Activated CD8-positive, alpha-beta T cell treated with anti-CD3 and anti-CD28 coated beads for 36 hours (primary cell): ENCODE results near the gene NTRK2. TPM values are rescaled to one million over a fixed set of nuclear protein-coding genes. Genes with fewer than 3 reads are reported as not detected.

Experiments used
- ATAC-seq: fragments of 200-7000 bp; cut with Tn5 transposase; one replicate; pipeline ENCODE4 v1.10.0; 2021; ENCODE audit warnings: mild to moderate bottlenecking, moderate library complexity
- CTCF ChIA-PET: fragments of 350-600 bp; sonication (Branson Sonifier 250); formaldehyde crosslinking; loops from one replicate; lab custom pipeline; 2021; ENCODE audit warnings: antibody characterized with exemption; lab: Charles Lee
- POLR2A ChIA-PET: fragments of 350-600 bp; sonication (Branson Sonifier 250); formaldehyde crosslinking; loops from one replicate; lab custom pipeline; 2021; ENCODE audit warnings: antibody characterized with exemption; lab: Charles Lee
- DNase-seq: peaks from one replicate; pipeline ENCODE4 v3.0.0-alpha.2; 2020
- H3K27ac Mint-ChIP-seq: one replicate; pipeline ENCODE4 v1.8.0; 2021; ENCODE audit warnings: mild to moderate bottlenecking, mixed read lengths
- H3K27me3 Mint-ChIP-seq: one replicate; pipeline ENCODE4 v1.8.0; 2021; ENCODE audit warnings: mixed read lengths
- H3K36me3 Mint-ChIP-seq: one replicate; pipeline ENCODE4 v1.8.0; 2021; ENCODE audit warnings: low read depth, mixed read lengths
- H3K4me1 Mint-ChIP-seq: one replicate; pipeline ENCODE4 v1.8.0; 2021; ENCODE audit warnings: low read depth, mixed read lengths
- H3K4me3 Mint-ChIP-seq: one replicate; pipeline ENCODE4 v1.8.0; 2021; ENCODE audit warnings: mild to moderate bottlenecking, moderate library complexity, mixed read lengths
- H3K9me3 Mint-ChIP-seq: one replicate; pipeline ENCODE4 v1.8.0; 2021; ENCODE audit warnings: mixed read lengths
- intact Hi-C: fragments of 100-400 bp; cut with micrococcal nuclease; formaldehyde crosslinking; loops from one replicate; pipeline ENCODE4 v1.10.0; 2022
- total RNA-seq, 2 experiments: library from RNA; stranded (reverse); gene quantifications; one replicate each; pipeline ENCODE4 v1.2.3, GENCODE V29; 2021
- TF ChIP-seq, protein P1 (sequence below): fragments of 200-600 bp; IDR thresholded peaks from one replicate; pipeline ENCODE4 v1.8.0; 2022; ENCODE audit warnings: antibody characterized with exemption, mild to moderate bottlenecking

NTRK2 gene
- total RNA-seq, 2 experiments from 2014 or later, result 0.07 to 0.09 TPM

DNA sequence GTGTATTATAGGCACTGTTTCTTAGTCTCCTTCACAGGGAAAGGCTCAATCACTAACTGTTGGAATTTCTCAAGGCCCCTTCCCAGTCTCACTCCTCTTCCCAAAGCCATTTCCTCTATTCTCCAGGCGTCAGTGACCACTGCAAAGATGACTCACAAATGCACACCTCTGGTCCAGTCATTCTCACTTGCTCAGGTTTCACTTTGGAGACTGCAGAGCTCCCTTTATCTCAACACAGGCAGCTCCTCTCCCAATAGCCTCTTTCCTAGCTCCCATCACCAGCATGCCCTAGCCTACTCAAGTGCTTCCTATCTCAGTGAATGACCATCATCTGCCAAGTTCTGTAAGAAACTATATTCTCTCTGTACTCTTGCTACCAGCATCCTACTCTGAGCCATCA lies 323.6 kb downstream of the NTRK2 start:
- H3K27me3 Mint-ChIP-seq, result peaks cover 2% of the 10 kb centered on the region
- TF ChIP-seq, protein P1, sequence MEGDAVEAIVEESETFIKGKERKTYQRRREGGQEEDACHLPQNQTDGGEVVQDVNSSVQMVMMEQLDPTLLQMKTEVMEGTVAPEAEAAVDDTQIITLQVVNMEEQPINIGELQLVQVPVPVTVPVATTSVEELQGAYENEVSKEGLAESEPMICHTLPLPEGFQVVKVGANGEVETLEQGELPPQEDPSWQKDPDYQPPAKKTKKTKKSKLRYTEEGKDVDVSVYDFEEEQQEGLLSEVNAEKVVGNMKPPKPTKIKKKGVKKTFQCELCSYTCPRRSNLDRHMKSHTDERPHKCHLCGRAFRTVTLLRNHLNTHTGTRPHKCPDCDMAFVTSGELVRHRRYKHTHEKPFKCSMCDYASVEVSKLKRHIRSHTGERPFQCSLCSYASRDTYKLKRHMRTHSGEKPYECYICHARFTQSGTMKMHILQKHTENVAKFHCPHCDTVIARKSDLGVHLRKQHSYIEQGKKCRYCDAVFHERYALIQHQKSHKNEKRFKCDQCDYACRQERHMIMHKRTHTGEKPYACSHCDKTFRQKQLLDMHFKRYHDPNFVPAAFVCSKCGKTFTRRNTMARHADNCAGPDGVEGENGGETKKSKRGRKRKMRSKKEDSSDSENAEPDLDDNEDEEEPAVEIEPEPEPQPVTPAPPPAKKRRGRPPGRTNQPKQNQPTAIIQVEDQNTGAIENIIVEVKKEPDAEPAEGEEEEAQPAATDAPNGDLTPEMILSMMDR, result no peak
- intact Hi-C loops, result no loop called here
- no peaks in the 10 kb centered on the region for H3K9me3 Mint-ChIP-seq
- CTCF ChIA-PET, result no interaction called here
- no peaks in the 10 kb centered on the region for H3K4me1 Mint-ChIP-seq
- POLR2A ChIA-PET, result no interaction called here
- H3K36me3 Mint-ChIP-seq, result no peaks in the 10 kb centered on the region
- ATAC-seq (no peak), DNase-seq (no peak)
- no peak overlapping the region for H3K4me3 Mint-ChIP-seq
- H3K27ac Mint-ChIP-seq, result no peak overlapping the region

DNA sequence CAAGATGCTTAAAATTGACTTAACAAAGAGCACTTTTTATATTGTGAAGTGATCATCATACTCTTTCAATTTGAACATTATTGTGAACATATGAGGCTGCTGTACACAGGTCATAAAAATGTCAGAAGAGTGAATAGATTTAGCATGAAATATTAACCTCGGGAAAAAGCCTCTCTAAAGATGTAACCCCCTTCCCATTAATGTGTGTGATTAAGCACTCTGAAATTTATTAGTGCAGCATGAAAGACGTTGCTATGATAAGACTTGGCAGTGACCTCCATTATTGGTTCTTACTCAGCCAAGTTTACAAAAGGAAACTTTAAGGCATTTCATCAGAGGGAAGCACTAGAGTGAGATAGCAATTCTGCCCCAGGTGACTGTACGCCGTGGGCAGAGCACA lies 326.5 kb downstream of the NTRK2 start:
- ATAC-seq, result no peak
- H3K36me3 Mint-ChIP-seq, result no peaks in the 10 kb centered on the region
- intact Hi-C loops, result no loop called here
- H3K9me3 Mint-ChIP-seq, result peaks cover 1% of the 10 kb centered on the region
- ChIA-PET POLR2A (no interaction called here), CTCF (no interaction called here)
- DNase-seq, result no peak
- H3K4me1 Mint-ChIP-seq, result no peaks in the 10 kb centered on the region
- TF ChIP-seq, protein P1, result no peak
- peaks cover 8% of the 10 kb centered on the region for H3K27me3 Mint-ChIP-seq
- H3K4me3 Mint-ChIP-seq, result no peak overlapping the region
- no peak overlapping the region for H3K27ac Mint-ChIP-seq

DNA sequence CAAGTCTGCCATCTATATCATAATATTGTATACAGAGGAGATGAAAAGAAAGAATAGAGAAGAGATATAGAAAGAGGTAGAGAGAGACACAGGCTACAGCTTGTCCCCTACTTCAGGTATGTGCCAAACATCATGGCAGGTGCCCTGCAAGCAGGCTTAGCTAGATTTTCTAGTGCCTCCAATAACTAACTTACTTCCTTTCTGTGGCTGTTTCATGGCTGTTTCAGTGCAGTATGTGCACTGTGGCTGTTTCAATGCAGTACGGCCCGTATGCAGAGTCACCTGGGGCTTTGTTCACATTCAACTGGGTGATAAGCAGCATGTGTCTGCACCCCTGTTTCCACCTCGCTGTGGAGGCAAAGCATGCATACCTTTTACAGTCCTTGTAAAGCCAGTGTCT lies 327.2 kb downstream of the NTRK2 start:
- H3K27ac Mint-ChIP-seq, result no peak overlapping the region
- no peak for ATAC-seq
- ChIA-PET POLR2A (no interaction called here), CTCF (no interaction called here)
- intact Hi-C loops, result no loop called here
- no peaks in the 10 kb centered on the region for H3K4me1 Mint-ChIP-seq
- H3K4me3 Mint-ChIP-seq, result no peak overlapping the region
- no peaks in the 10 kb centered on the region for H3K36me3 Mint-ChIP-seq
- TF ChIP-seq, protein P1, result no peak
- H3K9me3 Mint-ChIP-seq, result peaks cover 2% of the 10 kb centered on the region
- DNase-seq, result no peak
- H3K27me3 Mint-ChIP-seq, result peaks cover 8% of the 10 kb centered on the region

DNA sequence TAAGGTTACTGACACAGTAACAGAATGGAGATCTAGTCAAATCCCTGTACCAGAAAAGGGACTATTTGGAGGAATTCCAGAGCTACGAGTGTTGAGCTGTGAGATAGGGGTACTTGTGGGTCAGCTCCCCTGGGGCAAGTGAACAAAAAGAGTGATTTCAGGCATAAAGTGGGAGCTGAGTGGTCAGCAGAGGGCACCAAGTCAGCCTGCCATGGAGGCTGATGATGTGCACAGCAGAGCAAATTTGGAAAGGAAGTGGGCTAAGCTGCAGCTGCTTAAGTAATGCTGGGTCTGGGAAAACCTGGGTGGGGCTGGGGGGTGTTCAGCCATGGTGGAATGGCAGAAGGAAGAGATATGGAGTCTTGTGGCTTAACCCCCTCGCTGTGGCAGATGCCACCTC lies 327.9 kb downstream of the NTRK2 start:
- no peak for ATAC-seq
- POLR2A ChIA-PET, result no interaction called here
- Mint-ChIP-seq H3K9me3 (peaks cover 2% of the 10 kb centered on the region), H3K4me1 (no peaks in the 10 kb centered on the region), H3K27ac (no peak overlapping the region), H3K36me3 (no peaks in the 10 kb centered on the region), H3K4me3 (no peak overlapping the region), H3K27me3 (peaks cover 8% of the 10 kb centered on the region)
- CTCF ChIA-PET, result no interaction called here
- intact Hi-C loops, result no loop called here
- no peak for DNase-seq
- TF ChIP-seq, protein P1, result no peak

DNA sequence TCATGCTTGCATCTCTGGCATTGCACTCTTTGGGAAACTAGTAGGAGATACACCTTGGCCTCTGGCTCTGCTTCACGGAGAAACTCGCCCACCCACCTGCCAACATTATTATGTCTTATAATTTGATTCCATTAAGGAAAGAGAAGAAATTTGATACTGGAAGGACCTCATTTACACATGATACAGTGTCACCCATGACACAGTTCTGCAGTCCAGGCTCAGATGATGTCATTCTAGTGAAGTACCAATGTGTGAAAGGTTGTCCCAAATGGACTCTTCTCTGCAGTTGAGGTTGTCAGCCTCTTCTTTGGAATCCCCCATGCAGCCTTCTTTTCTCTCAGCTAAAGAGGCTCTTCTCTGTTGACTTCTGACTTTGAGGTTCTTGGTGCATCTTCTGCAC lies 329.1 kb downstream of the NTRK2 start:
- peaks cover 10% of the 10 kb centered on the region for H3K27me3 Mint-ChIP-seq
- H3K36me3 Mint-ChIP-seq, result no peaks in the 10 kb centered on the region
- ChIA-PET POLR2A (no interaction called here), CTCF (interaction anchor here (1.0 kb wide), 1 partner anchor 12 kb away, joined by 3 read pairs; no protein-coding TSS in a partner anchor)
- H3K9me3 Mint-ChIP-seq, result peaks cover 2% of the 10 kb centered on the region
- DNase-seq (no peak), ATAC-seq (no peak)
- H3K27ac Mint-ChIP-seq, result no peak overlapping the region
- H3K4me3 Mint-ChIP-seq, result no peak overlapping the region
- intact Hi-C loops, result no loop called here
- no peaks in the 10 kb centered on the region for H3K4me1 Mint-ChIP-seq
- TF ChIP-seq, protein P1, result no peak
